HG02884 (cell line): ENCODE data around the gene DAPK2.

Source experiments
- ATAC-seq: cut with Tn5 transposase; IDR thresholded peaks from one replicate; pipeline ENCODE4 v1.9.1; 2021; ENCODE audit warnings: mild to moderate bottlenecking, moderate library complexity; ENCODE audit not compliant: unreplicated experiment

The DAPK2 gene

GRCh38 chr15:63920504-63921175 lies 125.6 kb downstream of the DAPK2 start:
- no peak for ATAC-seq

- ATAC-seq = no peak
Measured at GRCh38 chr15:63918901-63919348, 127.4 kb downstream of the DAPK2 start.

- ATAC-seq = no peak
Measured at GRCh38 chr15:63918317-63918672, 128.0 kb downstream of the DAPK2 start.

- ATAC-seq = no peak
Measured at GRCh38 chr15:63917588-63918316, 128.5 kb downstream of the DAPK2 start.

- no peak for ATAC-seq
Measured at GRCh38 chr15:63915873-63916771, 130.2 kb downstream of the DAPK2 start.

GRCh38 chr15:63915209-63915872 lies 130.9 kb downstream of the DAPK2 start:
- ATAC-seq = no peak

- no peak for ATAC-seq
Measured at GRCh38 chr15:63913786-63914315, 132.4 kb downstream of the DAPK2 start.

GRCh38 chr15:63913336-63913735 lies 132.9 kb downstream of the DAPK2 start:
- no peak for ATAC-seq

- ATAC-seq = no peak
Measured at GRCh38 chr15:63912061-63912615, 134.1 kb downstream of the DAPK2 start.

GRCh38 chr15:63911160-63911559 lies 135.1 kb downstream of the DAPK2 start:
- no peak for ATAC-seq

- ATAC-seq = no peak
Measured at GRCh38 chr15:63909819-63910437, 136.4 kb downstream of the DAPK2 start.

GRCh38 chr15:63908991-63909390 lies 137.3 kb downstream of the DAPK2 start:
- no peak for ATAC-seq

- ATAC-seq = no peak
Measured at GRCh38 chr15:63908281-63908680, 138.0 kb downstream of the DAPK2 start.

GRCh38 chr15:63907521-63907920 lies 138.8 kb downstream of the DAPK2 start:
- no peak for ATAC-seq

GRCh38 chr15:63906266-63906584 lies 140.1 kb downstream of the DAPK2 start:
- ATAC-seq = no peak

- ATAC-seq = no peak
Measured at GRCh38 chr15:63905558-63906265, 140.6 kb downstream of the DAPK2 start.

- ATAC-seq = no peak
Measured at GRCh38 chr15:63905131-63905530, 141.2 kb downstream of the DAPK2 start.

GRCh38 chr15:63904042-63904441 lies 142.2 kb downstream of the DAPK2 start:
- no peak for ATAC-seq

GRCh38 chr15:63902671-63903035 lies 143.6 kb downstream of the DAPK2 start:
- ATAC-seq = no peak
